Tibial artery (tissue), 4 donors: ENCODE results near the gene MYCN.

Experiments
- DNase-seq, 2 donors: peaks; one replicate each; pipeline ENCODE4 v3.0.0-alpha.2; 2019
- H3K27ac ChIP-seq, 2 donors: fragments of 200-600 bp; sonication (generic) in 1 of 2; 1 replicate in 1 of 2; 2 replicates in 1 of 2; pipeline ENCODE4 v1.5.1; 2018 to 2019; ENCODE audit warnings: mild to moderate bottlenecking in 1 of 2
- H3K27me3 ChIP-seq, 2 donors: fragments of 200-600 bp; sonication (generic) in 1 of 2; one replicate each; pipeline versions ENCODE4 v1.5.1 to v1.6.0; 2016 to 2019
- H3K36me3 ChIP-seq, 3 donors: fragments of 200-600 bp; sonication (generic) in 2 of 3; one replicate each; pipeline ENCODE4 v1.5.1; 2016 to 2019; ENCODE audit warnings: mild to moderate bottlenecking in 2 of 3
- H3K4me1 ChIP-seq, 4 donors: fragments of 200-600 bp; sonication (generic) in 2 of 4; 1 replicate in 3 of 4; 2 replicates in 1 of 4; pipeline ENCODE4 v1.5.1; 2016 to 2019
- H3K4me3 ChIP-seq, 2 donors: fragments of 200-600 bp; sonication (generic) in 1 of 2; 1 replicate in 1 of 2; 2 replicates in 1 of 2; pipeline ENCODE4 v1.5.1; 2018 to 2019; ENCODE audit warnings: mild to moderate bottlenecking in 2 of 2
- H3K9me3 ChIP-seq, 3 donors: fragments of 200-600 bp; sonication (generic) in 1 of 3; one replicate each; pipeline ENCODE4 v1.5.1; 2016 to 2019
- intact Hi-C: fragments of 100-400 bp; cut with DNase I; formaldehyde crosslinking; loops from one replicate; pipeline ENCODE4 v1.15.0; 2023; ENCODE audit warnings: low total_unique reads
- TF ChIP-seq, protein P1 (sequence below), 2 experiments: fragments of 200-600 bp in 1 of 2; fragments of 450-650 bp in 1 of 2; IDR thresholded peaks; one replicate each; pipeline ENCODE4 v1.5.1; 2017 to 2019; ENCODE audit warnings: antibody characterized with exemption in 2 of 2, mild to moderate bottlenecking in 1 of 2, moderate library complexity in 1 of 2

MYCN gene

DNA sequence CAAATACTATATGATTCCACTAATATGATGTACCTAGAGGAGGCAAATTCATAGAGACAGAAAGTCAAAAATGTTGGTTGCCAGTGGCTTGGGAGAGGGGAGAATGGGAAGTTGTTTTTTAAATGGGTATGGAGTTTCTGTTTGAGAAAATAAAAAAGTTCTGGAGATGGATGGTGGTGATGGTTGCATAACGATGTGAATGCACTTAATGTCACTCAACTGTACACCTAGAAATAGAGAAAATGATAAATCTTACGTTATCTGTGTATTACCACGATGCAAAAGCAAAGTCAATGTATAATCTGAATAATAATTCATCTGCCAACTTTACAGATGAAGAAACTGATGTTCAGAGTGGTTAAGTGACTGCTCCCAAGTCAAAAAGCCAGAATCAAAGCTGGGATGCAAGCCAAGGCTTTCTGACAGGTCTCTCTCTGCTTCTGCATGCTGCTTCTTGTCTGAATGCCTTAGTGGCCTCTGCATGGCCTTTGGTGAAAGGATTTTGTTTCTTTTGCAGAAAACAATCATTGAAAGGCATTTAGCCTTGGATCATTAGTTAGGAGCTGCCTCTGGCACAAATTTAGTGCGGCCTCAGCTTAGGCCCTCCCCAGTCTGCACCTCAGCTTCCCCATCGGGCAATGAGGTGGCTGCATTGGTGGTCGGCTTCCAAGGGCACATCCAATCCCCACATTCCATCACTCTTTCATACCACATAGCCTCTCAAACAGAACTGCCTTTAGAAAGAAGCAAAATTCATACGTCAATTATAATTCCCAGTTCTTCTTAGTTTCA, 46.5 kb upstream of the MYCN start:
- Histone ChIP-seq H3K4me3 (no peak overlapping the region), H3K27ac (no peak overlapping the region), H3K36me3 (no peaks in the 10 kb centered on the region), H3K4me1 (no peaks in the 10 kb centered on the region), H3K27me3 (peaks cover 0 to 6% of the 10 kb centered on the region in 2 donors), H3K9me3 (peaks cover 0 to 8% (median 0%) of the 10 kb centered on the region in 3 donors)
- intact Hi-C loops: no loop called here
- DNase-seq: no peak
- TF ChIP-seq, protein P1, sequence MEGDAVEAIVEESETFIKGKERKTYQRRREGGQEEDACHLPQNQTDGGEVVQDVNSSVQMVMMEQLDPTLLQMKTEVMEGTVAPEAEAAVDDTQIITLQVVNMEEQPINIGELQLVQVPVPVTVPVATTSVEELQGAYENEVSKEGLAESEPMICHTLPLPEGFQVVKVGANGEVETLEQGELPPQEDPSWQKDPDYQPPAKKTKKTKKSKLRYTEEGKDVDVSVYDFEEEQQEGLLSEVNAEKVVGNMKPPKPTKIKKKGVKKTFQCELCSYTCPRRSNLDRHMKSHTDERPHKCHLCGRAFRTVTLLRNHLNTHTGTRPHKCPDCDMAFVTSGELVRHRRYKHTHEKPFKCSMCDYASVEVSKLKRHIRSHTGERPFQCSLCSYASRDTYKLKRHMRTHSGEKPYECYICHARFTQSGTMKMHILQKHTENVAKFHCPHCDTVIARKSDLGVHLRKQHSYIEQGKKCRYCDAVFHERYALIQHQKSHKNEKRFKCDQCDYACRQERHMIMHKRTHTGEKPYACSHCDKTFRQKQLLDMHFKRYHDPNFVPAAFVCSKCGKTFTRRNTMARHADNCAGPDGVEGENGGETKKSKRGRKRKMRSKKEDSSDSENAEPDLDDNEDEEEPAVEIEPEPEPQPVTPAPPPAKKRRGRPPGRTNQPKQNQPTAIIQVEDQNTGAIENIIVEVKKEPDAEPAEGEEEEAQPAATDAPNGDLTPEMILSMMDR (IDR thresholded peaks at IDR 0.05): no peak

DNA sequence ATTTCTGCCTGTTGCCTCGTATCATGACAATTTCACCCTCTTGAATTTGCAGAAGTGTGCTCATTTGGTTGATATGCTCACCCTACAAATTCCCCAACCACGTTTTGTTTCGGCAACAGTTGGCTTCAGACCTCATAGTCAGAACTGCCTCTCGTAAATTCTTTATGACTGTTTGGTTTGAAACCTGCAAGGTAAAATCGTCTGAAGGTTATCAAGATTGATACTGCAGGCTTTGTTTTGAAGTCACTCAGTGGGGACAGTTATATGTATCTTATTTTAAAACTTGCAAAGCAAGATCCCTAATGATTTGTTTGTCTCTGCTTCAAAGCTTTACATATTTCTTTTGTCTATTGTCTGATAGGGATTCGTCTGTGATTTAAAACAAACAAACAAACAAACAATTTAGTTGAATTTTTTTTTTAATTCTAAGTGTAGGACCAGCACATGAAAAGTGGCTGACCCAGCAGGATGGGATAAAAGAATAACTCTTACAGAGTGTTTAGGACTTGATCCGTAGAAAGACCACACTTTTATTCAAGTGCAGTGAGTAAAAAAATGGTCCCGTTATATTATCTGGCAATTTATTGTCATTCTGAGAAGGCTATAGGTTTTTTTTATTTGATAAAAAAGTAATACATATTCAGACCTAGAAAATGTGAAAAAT, 45.7 kb upstream of the MYCN start:
- Histone ChIP-seq H3K4me3 (no peak overlapping the region), H3K27me3 (peaks cover 0 to 5% of the 10 kb centered on the region in 2 donors), H3K36me3 (no peaks in the 10 kb centered on the region), H3K4me1 (no peaks in the 10 kb centered on the region), H3K9me3 (peaks cover 0 to 8% (median 0%) of the 10 kb centered on the region in 3 donors), H3K27ac (no peak overlapping the region)
- DNase-seq: no peak
- TF ChIP-seq, protein P1 (IDR thresholded peaks at IDR 0.05): no peak
- intact Hi-C loops: no loop called here

DNA sequence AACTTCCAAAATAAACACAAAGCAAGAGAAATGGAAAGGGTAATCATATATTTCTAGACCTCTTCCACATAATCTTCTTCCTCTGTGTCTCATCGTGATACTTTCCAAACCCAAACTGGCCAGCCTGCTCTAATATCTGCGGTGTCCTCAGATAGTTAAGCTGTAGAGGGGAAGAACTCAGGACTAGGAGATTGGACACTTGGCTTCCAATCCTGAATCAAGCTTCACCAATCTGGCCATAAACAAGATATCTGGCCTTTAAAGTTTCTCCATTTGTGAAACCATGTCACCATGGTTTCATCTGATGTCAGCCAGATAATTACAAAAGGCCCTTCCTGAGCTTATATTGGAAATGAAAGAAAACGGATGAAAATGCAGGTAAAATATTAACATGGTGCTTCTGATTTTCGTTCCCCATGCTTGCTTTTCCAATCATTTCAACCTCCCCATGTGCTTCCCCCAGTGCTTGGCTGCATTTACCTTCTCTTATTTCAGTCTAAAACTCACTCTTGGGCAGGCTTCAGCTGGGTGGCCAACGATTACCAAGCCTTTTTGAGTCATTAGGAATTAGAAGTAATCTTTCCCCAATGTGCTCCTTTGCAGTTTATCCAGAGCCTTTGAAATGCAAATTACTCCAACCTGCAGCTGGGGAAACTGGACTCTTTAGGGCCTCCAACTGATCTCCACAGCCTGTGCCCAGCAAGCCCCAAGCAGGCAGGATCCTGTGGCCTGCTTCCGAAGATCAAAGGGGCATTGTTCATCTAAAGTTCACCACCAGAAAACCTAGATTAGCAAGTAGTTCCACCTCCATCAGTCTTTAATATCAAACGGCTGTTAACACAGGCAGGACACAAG, 44.5 kb upstream of the MYCN start:
- Histone ChIP-seq H3K27me3 (no peaks in the 10 kb centered on the region), H3K9me3 (peaks cover 0 to 8% (median 0%) of the 10 kb centered on the region in 3 donors), H3K27ac (no peak overlapping the region), H3K4me1 (no peaks in the 10 kb centered on the region), H3K36me3 (no peaks in the 10 kb centered on the region), H3K4me3 (no peak overlapping the region)
- intact Hi-C loops: no loop called here
- no peak for DNase-seq
- TF ChIP-seq, protein P1 (IDR thresholded peaks at IDR 0.05): no peak

DNA sequence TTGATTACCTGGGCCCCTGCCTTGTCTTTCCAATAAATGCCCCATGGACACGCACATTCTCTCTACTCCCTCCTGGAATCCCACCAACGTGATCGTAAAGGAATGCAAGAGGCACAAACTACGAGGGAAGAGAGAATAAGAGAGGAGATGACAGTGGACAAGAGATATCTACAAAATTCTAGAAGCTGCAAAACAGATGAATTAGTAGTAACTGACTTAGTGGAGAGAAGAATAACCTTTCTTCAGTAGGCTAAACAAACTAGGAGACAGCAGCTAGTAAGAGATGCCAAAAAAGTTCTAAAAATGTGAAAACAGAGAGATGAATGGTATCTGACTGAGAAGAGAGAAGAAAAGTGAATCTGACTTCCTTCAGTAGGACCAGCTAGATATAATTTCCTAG, 43.5 kb upstream of the MYCN start:
- Histone ChIP-seq H3K9me3 (peaks cover 0 to 8% (median 0%) of the 10 kb centered on the region in 3 donors), H3K27ac (no peak overlapping the region), H3K36me3 (no peaks in the 10 kb centered on the region), H3K27me3 (no peaks in the 10 kb centered on the region), H3K4me3 (no peak overlapping the region), H3K4me1 (no peaks in the 10 kb centered on the region)
- DNase-seq: no peak
- intact Hi-C loops: no loop called here
- TF ChIP-seq, protein P1 (IDR thresholded peaks at IDR 0.05): no peak

DNA sequence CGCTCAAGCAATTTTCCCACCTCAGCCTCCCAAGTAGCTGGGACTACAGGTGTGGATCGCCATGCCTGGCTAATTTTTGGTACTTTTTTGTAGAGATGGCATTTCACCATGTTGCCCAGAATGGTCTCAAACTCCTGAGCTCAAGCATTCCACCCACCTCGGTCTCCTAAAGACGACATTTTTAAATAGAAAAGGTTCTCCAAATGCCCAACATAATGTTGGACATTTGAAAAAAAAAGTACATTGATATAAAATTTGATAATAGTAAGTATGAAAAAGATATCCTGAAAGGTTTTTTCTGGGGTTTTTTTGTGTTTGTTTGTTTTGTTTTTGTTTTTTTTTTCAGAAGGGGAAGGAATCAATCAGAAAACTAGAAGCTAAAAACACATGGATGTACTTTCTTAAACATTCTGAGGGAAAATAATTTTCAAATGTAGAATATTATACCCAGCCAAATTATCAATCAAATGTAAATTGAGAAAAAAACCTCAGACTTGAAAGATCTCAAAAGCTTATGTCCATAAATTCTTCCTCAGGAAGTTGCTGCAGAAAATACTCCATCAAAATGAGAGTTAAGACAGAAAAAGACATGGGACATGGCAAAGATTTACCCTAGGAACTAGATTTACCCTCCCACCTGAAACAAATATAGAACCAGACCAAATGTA, 42.8 kb upstream of the MYCN start:
- TF ChIP-seq, protein P1 (IDR thresholded peaks at IDR 0.05): no peak
- Histone ChIP-seq H3K4me1 (no peaks in the 10 kb centered on the region), H3K27ac (no peak overlapping the region), H3K4me3 (no peak overlapping the region), H3K9me3 (peaks cover 0 to 8% (median 0%) of the 10 kb centered on the region in 3 donors), H3K27me3 (no peaks in the 10 kb centered on the region), H3K36me3 (no peaks in the 10 kb centered on the region)
- no peak for DNase-seq
- intact Hi-C loops: no loop called here
